ENCODE measurements around the gene ICA1L.

ICA1L gene

GRCh38 chr2:202780514-202781021 is 91.0 kb downstream of the ICA1L start:
- DNase-seq: peak; percentile 87

GRCh38 chr2:202778217-202778616 is 93.3 kb downstream of the ICA1L start:
- DNase-seq: no peak

GRCh38 chr2:202774104-202774503 is 97.5 kb downstream of the ICA1L start:
- DNase-seq: no peak

DNA sequence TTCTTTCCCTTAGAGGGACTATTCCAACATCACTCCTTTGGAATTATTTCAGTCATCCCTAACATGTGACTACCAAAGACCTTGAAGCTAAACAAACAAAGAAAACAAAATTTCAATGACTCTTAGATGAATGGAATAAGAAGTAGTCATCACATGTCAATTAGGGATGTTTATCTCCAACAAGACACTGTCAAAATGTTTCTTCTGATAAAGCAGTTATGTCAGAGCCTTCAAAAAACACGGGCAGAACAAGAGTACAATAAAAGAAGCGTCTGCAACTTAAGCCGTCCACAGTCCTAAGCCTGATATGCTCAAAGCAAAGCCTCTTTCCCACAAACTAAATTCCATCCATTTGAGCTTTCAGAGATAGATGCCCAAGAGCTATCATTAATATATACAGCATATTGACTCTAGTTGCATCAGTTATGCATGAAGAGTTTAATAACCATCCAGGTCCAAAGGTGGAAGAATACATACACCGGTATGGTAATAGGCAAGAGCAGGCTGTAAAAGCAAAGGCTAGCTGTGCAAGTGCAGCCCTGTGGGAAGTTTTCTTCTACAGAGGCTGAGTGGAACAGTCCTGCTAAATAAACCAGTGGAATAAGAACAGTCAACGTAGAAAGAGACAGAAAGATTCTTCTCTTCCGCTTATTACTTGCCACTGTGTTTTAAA is 98.1 kb downstream of the ICA1L start:
- DNase-seq: no peak

DNA sequence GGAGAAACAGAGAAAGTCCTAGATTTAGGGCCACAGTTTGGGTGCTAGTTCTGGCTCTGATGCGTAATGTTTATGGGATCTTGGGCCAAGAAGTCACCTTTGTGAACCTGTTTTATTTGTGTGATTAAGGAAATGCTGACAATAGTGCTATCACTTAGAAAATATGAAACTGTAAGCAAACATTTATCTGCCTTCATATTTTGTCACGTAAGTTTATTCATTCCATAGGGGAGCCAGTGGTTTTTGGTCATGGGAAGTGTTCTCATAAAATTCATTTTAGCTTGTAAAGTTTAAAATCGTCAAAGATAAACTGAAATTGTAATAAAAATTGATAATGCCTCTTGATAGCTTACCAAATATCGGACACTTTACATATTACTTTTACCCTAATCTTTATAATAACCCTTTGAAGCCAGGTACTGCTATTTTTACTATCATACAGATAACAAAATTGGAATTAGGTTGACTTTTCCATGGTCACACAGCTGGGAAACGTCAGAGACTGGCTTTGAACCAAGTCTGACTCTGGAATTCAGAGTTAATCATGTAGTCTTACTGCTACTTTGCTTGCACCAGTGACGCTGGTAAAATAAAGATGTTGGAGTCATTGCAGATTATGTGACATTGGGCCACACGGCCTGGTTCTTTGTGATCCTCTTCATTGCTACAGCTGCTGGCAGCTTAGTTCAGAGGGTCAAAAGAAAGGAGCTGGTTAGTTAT is 99.7 kb downstream of the ICA1L start:
- DNase-seq: no peak

GRCh38 chr2:202771336-202771735 is 100.2 kb downstream of the ICA1L start:
- DNase-seq: no peak

- no peak for DNase-seq
These were observed 102.4 kb downstream of the ICA1L start for GRCh38 chr2:202769201-202769600.

- no peak for DNase-seq
These were observed 103.3 kb downstream of the ICA1L start for GRCh38 chr2:202768273-202768672.

- no peak for DNase-seq
These were observed 106.1 kb downstream of the ICA1L start for GRCh38 chr2:202765436-202765835.

DNA sequence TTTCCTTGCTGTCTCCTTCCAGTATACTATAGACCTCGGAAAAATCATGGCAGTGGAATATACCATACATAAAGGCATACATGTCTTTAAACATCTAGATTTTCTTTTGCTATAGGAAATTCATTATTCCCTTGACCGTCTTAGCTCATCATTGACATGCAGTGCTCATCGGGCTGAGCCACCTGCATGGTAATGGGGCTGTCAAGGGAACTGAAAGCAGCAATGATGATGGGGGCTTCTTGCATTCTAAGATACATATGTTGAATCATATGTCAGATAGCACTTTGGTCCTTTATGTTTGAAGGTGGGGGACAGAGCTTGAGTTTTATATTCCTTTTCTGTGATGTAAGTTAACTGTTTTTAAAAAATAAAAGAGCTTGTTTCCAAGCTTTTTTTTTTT is 106.6 kb downstream of the ICA1L start:
- no peak for DNase-seq

GRCh38 chr2:202763916-202764315 is 107.7 kb downstream of the ICA1L start:
- DNase-seq: no peak

GRCh38 chr2:202762556-202762955 is 109.0 kb downstream of the ICA1L start:
- peak; percentile 39 for DNase-seq

- DNase-seq: no peak
These were observed 110.7 kb downstream of the ICA1L start for GRCh38 chr2:202760848-202761247.

GRCh38 chr2:202758604-202759003 is 113.0 kb downstream of the ICA1L start:
- no peak for DNase-seq

DNA sequence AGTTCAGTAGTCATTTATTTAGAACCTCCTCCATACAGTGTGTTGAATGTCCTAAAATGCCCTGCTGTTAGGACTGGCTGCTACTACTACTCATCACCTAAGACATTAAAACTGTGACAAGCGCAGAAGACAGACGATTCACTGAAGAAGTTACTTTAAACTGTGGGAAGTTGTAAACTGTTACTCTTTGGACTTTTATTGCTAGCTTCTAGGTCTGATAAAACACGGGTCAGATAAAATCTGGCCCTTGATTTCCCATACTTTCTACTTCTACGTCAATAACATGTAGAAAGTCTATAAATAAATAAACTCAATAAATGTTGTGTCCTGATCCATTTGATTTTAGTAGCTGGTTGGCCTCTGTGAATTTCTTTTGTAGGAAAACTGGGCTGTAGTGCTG is 113.4 kb downstream of the ICA1L start:
- no peak for DNase-seq

DNA sequence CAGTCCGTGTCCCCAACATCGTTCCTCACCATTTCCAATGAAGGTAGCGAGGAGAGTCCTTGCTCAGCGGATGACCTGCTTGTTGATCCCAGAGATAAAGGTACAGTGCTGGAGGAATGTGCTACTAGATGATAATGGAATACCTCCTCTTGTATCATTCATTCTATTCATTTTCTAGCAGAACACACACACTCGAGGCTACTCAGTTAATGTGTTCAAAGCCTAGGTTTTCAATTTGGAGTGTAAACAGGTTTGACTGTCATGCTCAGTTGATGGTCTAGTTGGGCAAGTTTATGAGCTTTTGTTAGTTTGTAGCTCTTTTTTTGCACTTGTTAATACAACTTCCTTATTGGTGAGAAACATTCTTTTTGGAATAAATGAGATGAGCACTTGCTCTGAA is 114.2 kb downstream of the ICA1L start:
- DNase-seq: no peak

- DNase-seq: no peak
These were observed 115.0 kb downstream of the ICA1L start for GRCh38 chr2:202756598-202756997.

DNA sequence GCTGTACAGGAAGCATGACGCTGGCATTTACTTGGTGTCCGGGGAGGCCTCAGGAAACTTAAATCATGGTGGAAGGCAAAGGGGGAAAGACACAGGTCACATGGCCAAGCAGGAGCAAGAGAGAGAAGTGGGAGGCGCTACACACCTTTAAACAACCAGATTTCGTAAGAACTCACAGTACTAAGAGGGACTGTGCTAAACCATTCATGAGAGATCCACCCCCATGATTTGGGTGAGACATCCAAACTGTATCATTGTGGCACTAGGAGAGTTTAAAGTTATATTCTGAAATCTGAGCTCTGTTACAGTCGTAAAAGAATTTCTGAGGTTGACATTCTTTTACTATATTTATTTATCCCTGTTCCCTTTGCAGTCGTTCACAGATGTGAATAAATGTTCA is 116.6 kb downstream of the ICA1L start:
- no peak for DNase-seq

- DNase-seq: no peak
These were observed 119.5 kb downstream of the ICA1L start for GRCh38 chr2:202752071-202752470.

GRCh38 chr2:202750763-202751427 is 120.7 kb downstream of the ICA1L start:
- DNase-seq: no peak

- no peak for DNase-seq
These were observed 122.1 kb downstream of the ICA1L start for GRCh38 chr2:202749477-202749876.

DNA sequence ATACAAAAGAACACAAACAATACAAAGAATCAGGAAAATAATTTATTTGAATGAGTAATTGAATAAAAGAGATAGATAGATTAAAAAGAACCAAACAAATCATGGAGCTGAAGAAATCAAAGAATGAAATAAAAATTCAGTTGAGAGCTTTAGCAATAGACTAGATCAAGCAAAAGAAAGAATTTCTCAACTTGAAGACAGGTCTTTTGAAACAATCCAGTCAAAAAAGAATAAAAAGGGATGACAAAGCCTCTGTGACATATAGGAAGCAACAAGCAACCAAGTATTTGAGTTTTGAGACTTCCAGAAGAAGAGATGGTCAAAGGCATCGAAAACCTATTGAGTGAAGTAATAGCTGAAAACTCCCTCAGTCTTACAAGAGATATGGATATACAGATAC is 128.0 kb downstream of the ICA1L start:
- DNase-seq: no peak

- no peak for DNase-seq
These were observed 134.7 kb downstream of the ICA1L start for GRCh38 chr2:202736826-202737225.

- no peak for DNase-seq
These were observed 145.5 kb downstream of the ICA1L start for GRCh38 chr2:202726070-202726469.
